HG03025 (cell line): ENCODE data around the gene FARP1.

Experiments
- ATAC-seq: cut with Tn5 transposase; IDR thresholded peaks from one replicate; pipeline ENCODE4 v1.9.1; 2021; ENCODE audit warnings: mild to moderate bottlenecking, moderate library complexity; ENCODE audit not compliant: unreplicated experiment, low FRiP score

Gene FARP1

DNA sequence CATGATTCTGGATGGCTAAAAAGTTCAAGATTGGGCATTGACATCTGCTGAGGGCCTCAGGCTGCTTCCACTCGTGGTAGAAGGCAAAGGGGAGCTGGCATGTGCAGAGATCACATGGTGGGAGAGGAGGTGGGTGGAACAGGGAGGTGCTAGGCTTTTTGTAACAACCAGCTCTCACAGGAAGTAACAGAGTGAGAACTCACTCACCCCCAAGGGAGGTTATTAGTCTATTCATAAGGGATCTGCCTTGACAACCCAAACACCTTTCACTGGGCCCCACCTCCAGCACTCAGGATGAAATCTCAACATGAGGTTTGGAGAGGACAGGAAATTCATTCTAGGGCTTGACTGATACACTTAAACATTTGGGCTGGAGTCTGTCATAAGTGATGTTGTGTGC lies 231.9 kb downstream of the FARP1 start:
- no peak for ATAC-seq

DNA sequence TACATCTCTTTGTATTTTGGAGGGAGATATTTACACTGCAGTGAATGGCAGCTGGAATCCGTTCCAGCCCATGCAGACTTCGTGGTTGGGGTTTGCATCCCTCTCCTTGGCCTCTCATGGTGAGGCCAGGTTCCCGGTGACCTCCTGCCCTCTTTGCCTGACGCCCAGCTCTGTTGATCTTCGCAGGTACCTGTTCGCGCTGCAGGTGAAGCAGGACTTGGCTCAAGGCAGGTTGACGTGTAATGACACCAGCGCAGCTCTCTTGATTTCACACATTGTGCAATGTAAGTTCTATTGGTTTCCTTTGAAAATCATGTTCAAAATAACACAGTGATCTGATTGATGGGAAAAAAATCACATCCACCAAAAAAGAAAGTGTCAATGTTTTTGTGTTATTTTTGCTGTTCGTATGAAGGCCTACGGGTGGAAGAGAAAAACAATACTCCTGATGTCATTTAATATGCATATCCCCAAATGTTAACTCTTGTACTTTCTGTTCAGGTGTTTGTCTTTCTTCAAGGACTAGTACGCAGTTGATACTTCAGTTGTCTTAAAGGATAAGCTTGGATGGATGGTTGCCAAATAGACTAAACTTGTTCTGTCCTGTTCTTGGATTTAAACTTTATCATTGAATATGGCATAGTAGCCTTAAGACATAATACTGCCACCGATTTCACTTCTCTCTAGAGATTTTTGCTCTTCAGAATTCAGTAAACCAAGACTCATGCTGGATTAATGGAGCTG lies 234.9 kb downstream of the FARP1 start:
- ATAC-seq = no peak

GRCh38 chr13:98384739-98385138 lies 241.8 kb downstream of the FARP1 start:
- no peak for ATAC-seq

- no peak for ATAC-seq
Observed at GRCh38 chr13:98385606-98386005, 242.7 kb downstream of the FARP1 start.

DNA sequence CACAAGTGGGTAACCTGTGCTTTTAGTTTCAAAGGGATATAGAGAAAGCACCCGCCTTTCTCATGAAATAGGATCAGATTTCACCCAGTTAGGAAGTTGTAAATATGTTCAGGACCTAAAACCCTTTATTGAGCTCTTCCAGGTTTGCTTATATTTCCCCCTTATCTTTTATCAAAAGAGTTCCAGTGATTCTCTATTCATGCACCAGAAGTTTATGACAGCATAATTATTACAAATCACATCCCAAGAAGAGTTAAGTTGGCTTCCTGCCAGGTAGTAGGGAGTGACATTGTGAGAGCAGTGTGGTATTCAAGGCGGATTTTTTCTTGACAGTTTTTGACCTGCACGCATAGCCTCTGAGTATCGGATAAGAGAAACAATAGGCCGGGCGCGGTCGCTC lies 243.7 kb downstream of the FARP1 start:
- no peak for ATAC-seq

GRCh38 chr13:98389319-98389718 lies 246.4 kb downstream of the FARP1 start:
- ATAC-seq = no peak

- ATAC-seq = no peak
Observed at GRCh38 chr13:98390086-98390715, 247.3 kb downstream of the FARP1 start.

- no peak for ATAC-seq
Observed at GRCh38 chr13:98393873-98394272, 251.0 kb downstream of the FARP1 start.

GRCh38 chr13:98394820-98395510 lies 252.1 kb downstream of the FARP1 start:
- ATAC-seq = no peak

DNA sequence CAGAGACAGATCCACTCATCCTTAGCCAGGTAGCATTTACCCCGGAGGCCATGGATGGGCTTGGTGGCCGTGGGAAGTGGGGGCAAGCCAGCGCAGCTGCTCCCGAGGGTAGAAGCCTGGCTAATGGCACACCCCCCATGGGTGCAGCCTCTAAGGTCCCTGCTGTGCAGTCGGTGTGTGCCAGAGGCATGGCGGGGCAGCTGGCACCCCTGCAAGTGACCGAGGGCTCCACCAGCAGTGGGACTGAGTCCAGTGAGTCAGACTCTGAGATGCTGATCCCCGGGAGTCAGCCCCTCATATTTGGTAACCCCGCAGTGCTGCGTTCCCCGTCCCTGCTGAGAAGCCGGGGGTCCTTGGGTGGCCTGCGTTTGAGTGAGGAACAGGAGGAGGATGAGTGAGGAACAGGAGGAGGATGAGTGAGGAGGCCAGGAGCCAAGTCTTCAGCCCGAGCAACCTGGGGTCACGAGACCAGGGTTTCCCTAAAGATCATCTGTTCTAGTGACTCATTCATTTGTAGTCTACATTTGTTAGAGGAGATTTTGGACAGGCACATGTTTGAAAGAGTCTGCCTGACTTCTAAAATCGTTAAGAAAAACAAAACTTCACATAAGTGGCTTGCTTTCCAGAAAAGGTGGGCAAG lies 253.3 kb downstream of the FARP1 start:
- ATAC-seq = no peak

GRCh38 chr13:98397221-98397620 lies 254.3 kb downstream of the FARP1 start:
- ATAC-seq = no peak

GRCh38 chr13:98397861-98398260 lies 255.0 kb downstream of the FARP1 start:
- ATAC-seq = no peak

GRCh38 chr13:98398581-98398980 lies 255.7 kb downstream of the FARP1 start:
- no peak for ATAC-seq

GRCh38 chr13:98399756-98400155 lies 256.9 kb downstream of the FARP1 start:
- ATAC-seq = no peak

DNA sequence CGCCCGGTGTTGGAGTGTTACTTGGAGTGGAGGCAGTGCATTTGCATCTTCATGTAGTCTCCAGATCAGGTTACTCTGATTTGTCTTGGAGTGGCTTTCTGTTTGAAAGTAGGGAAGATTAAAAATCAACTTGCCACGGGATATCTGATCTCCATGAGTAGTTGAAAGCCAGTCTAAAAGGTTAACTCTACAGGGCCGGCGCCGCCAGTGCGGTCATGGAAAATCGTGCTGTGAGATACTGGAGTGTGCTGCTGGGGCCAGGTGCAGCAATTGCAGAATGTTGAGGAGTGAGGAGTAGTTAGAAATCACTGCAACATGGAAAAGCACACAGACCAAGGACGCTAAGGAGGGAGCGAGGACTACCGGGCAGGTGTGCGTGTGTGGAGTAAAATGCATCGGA lies 259.0 kb downstream of the FARP1 start:
- no peak for ATAC-seq

GRCh38 chr13:98403076-98403475 lies 260.2 kb downstream of the FARP1 start:
- ATAC-seq = no peak

GRCh38 chr13:98405107-98405571 lies 262.2 kb downstream of the FARP1 start:
- ATAC-seq = no peak

DNA sequence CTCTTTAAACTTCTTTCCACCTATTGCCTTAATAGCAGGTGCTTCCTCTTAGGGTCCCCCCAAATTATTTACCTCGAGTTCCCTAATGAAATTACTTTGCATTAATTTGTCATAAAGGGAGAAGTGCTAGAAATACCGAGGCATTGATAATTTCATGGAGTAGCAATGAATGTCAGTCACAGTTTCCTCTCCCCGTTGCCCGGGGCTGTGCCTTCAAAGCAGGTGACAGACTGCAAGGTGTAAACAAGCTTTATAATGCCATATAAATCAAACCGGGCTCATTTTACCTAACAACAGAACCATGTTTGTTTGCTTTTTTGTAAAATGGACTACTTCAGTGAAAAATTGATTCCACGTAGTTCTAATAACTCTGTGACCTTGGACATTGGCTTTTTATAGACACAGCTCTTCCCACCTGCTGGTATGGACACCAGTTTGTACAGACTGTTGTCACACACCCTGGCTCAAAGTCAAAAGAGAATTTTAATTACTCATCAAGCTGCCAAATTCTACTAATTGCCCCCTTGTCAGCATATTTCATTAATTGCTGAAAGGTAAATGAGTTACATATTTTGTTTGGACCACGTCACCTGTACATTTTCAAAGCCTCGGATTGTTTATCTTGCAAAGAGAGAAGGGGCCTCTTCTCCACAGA lies 262.9 kb downstream of the FARP1 start:
- ATAC-seq = no peak

DNA sequence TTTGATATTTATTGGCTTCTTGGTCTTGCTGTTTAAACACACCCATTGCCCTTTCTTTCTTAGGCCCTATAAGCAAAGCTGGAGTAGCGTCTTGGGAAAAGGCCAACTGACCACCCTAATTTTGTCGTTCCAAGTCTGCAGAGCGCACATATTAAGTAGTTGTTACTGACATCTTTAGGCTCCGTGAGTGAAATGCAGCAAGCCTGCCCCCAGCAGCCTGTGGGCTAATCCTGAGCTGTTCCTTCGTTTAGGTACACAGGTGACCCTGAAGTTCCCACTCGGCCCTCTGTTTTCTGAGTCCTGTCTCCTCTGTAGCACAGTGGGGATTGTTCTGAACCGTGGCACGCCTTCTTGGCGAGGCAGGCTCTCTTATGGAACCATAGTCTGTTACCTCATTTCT lies 263.5 kb downstream of the FARP1 start:
- ATAC-seq = no peak

GRCh38 chr13:98406971-98407370 lies 264.1 kb downstream of the FARP1 start:
- ATAC-seq = no peak

- no peak for ATAC-seq
Observed at GRCh38 chr13:98407575-98407974, 264.7 kb downstream of the FARP1 start.
